GM18505 (cell line): ENCODE data around the gene AHDC1.

Experiments used
- ATAC-seq: cut with Tn5 transposase; IDR thresholded peaks from one replicate; pipeline ENCODE4 v1.9.1; 2021; ENCODE audit not compliant: unreplicated experiment
- POLR2A ChIP-seq: IDR thresholded peaks from 4 replicates; pipeline ENCODE4 v1.6.1; 2011; ENCODE audit warnings: borderline replicate concordance; ENCODE audit not compliant: insufficient read depth, insufficient read length; ENCODE audit errors: extremely low read depth

AHDC1 gene

DNA sequence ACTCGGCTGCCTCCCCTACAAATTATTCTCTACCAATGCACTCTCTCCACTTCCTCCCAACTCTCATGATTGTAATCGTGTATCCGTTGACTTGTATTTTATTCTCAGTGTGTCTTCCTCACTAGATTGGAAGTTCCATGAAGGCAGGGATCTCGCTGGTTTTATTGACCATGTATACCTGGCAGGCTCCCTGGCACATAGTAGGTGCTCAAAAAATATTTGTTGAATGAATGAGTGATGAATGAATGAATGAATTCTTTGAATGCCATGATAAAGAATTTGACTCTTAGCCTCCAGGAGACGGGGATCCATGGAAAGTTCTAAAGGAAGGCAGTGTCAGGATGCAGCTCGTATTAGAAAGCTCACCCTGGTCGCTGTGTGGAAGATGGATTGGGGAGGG is 85.1 kb downstream of the AHDC1 start:
- TF ChIP-seq POLR2A = no peak
- ATAC-seq = no peak

DNA sequence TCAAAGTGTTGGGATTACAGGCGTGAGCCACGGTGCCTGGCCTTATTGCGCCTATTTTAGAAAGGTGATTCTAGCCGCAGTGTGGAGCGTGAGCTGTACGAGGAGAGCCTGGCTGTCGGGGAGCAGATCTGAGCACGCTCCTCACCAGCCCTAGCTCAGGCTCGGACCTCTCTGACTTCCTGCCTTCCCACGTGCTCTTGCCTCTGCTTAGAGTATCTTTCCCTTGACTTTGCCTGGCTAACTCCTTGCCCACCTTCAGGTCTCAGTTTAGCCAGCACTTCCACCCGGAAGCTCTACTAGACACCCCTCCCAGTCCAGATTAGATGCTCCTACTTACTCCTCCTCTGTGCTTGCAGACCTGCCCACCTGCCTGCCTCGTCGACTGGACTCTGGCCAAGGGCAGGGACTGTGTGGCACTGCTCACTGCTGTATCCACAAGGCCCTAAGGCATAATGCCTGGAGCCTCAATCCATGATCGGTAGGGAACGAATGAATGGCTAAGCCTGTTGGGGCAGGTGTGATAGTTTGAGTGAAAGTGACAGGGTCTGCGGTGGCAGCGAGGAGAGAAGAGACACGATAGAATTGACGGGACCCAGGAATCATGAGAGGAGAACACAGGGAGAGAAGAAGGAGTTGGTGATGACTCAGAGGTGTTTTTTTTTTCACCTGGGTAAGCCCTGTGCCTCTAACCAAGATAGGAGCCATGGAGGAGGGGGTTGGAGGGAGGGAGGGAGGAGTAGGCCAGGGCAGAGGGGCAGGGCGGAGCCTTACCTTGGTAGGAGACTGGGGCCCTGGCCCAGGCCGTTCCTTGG is 85.8 kb downstream of the AHDC1 start:
- no peak for ATAC-seq
- no peak for TF ChIP-seq POLR2A

DNA sequence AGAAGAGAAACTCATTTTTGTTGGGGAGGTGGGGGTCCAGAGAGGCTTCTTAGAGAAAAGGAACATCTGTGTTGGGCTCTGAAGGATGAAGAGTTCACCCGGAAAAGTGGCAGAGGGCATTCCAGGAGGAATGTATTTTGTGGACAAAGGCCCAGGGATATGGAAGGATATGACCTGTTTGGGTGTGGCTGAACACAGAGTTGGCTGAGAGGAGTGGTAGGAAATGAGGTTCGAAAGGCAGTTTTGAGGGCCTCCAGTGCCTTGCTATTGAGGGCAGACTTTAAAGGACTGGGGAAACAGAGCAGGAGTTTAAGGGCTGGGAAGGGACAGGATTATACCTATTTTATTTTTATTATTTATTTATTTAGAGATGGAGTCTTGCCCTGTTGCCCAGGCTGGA is 86.6 kb downstream of the AHDC1 start:
- TF ChIP-seq POLR2A = no peak
- no peak for ATAC-seq

DNA sequence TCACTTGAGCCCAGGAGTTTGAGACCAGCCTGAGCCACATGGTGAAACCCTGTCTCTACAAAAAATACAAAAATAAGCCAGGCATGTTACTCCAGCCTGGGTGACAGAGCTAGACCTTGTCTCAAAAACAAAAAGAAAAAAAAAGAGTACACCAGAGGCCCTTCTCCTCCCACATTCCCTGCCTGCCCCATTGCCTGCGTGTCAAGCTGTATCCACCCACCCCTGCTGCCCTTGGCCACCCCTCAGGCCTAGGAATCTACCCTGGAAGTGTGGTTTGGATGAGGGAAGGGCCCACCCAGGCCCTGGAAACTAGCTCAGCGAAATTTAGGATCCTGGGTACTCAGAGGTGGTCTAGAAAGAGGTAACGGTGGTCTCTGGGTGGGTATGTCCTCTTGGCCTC is 88.3 kb downstream of the AHDC1 start:
- TF ChIP-seq POLR2A = no peak
- no peak for ATAC-seq

DNA sequence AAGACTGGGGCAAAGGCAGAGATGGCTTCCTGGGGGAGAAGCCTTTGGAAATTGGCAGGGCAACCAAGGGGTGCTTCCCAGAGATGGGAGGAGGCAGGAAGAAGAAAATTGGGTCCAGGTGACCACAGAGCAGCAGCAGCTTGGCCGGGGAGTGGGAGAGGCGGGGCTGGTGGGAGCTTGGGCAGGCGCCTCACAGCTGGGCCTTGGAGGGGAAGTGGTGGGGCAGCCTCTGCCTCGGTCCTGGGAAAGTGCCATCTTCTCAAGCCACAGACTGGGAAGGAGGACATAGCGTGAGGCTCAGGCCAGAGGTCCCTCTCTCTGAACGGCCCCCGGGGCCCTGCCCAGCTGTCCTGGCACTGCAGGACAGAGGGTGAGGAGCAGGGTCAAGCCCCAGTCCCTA is 90.0 kb downstream of the AHDC1 start:
- no peak for ATAC-seq
- no peak for TF ChIP-seq POLR2A

DNA sequence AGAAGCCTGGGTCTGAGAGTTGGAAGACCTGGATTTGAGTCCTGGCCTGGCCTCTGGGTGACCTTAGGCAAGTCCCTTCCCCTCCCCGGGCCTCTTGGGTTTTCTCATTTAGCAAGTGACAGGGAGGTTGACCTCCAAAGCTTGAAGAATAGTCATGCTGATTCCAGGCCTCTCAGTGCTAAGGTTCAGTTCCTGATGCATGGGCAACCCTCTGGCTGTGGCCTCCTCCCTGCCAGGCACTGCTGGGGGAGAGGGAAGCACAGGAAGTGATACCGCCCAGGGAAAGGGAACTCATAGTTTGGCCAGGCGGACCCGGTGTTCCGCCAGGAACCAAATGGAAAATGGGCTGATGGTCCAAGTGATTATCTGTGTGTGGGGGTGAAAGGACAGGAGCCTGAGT is 90.4 kb downstream of the AHDC1 start:
- no peak for ATAC-seq
- no peak for TF ChIP-seq POLR2A

DNA sequence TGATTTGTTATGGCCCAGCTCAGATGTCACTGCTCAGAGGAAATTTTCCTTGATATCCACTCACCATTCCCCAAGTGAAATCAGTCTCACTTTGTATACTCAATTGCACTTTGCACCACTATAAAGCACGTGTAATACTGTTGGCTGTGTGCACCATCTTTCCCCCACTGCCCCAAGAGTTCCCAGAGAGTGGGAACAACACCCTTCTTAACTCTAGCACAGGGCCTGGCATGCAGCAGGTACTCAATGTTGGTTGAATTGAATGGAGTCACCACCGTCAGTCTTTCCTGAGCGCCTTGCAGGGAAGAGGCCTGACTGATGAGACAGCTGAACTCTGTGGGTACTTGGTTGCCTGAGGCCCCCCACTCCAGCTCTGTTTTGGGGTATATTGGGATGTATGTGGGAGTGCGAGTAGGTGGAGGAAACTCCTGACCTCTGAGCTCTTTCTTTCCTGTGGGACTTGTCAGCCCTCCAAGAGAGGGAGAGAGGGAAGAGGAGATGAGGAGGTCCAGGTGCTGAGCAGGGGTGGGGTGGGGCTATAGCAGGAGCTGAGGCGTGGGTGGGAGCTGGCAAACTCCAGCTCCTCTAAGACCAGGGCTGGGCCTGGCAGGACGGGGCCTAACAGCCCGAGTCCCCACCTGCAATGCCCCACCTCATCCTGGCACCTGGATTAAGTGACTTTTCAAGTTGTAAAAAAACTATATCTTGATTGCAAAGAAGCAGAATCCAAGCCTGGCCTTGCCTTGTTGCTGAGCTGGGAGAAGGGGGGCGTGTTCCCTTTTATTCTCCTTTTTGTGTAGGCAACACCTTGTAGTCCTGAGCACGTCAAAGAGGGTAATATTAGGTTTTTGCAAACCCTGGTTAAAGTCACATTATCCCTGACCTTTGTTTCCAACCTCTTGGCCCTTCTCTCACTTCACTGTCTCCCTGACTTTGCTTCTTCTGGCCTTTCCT is 94.5 kb downstream of the AHDC1 start:
- ATAC-seq = no peak
- no peak for TF ChIP-seq POLR2A

DNA sequence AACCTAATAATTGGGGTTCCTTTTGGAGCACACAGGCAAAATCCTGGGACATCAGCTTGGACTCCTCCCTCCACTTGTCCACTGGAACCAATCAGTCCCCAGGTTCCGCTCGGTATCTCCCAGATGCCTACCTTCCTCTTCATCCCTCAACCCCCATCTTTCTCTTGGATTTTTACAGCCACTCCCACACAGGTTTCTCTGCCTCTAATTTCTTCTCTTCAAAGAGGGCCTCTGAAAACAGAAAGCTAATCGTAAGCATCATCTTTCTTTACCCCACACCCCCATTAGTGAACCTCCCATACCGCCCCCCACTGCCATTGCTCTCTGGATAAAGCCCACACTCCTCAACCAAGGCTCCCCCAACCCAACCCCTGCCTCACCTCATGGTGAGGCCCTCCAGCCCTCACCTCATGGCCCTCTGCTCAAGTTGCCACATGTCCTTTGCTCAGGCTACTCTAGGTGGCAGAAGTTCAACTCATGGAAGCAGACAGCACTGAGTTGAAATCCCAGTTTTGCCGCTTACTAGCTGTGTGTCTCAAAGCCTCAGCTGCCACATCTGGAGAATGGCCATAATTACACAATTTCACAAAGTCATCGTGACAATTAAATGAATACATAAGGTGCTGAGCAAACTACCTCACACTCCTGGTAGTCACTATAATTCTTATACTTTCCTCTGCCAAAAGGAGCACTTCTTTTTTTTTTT is 95.8 kb downstream of the AHDC1 start:
- no peak for TF ChIP-seq POLR2A
- ATAC-seq = no peak

DNA sequence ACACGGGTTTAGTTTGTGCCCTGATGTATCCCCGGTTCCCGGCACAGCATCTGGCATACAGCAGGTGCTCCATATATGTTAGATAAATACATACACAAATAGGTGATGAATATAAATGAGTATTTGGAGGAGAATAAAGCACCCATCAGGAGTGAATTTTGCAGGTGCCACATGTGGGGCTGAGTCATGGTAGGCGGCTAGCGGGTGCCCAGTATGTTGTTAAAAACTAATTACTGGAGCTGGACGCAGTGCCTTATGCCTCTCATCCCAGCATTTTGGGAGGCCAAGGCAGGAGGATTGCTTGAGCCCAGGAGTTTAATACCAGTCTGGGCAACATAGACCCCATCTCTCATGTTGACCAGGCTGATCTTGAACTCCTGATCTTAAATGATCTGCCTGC is 97.2 kb downstream of the AHDC1 start:
- no peak for TF ChIP-seq POLR2A
- ATAC-seq = no peak

DNA sequence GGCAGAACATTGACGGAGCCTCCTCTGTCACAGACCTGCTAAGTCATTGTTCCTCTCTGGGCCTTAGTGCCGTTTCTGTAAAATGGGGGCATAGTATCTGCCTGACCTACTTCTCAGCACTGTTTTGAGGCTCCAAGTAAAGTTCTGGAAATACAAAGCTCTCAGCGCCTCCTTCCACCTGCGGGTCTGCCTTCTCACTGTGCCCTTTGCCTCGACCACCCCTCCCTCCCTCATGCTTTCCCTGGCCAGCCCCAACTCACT is 98.6 kb downstream of the AHDC1 start:
- no peak for ATAC-seq

DNA sequence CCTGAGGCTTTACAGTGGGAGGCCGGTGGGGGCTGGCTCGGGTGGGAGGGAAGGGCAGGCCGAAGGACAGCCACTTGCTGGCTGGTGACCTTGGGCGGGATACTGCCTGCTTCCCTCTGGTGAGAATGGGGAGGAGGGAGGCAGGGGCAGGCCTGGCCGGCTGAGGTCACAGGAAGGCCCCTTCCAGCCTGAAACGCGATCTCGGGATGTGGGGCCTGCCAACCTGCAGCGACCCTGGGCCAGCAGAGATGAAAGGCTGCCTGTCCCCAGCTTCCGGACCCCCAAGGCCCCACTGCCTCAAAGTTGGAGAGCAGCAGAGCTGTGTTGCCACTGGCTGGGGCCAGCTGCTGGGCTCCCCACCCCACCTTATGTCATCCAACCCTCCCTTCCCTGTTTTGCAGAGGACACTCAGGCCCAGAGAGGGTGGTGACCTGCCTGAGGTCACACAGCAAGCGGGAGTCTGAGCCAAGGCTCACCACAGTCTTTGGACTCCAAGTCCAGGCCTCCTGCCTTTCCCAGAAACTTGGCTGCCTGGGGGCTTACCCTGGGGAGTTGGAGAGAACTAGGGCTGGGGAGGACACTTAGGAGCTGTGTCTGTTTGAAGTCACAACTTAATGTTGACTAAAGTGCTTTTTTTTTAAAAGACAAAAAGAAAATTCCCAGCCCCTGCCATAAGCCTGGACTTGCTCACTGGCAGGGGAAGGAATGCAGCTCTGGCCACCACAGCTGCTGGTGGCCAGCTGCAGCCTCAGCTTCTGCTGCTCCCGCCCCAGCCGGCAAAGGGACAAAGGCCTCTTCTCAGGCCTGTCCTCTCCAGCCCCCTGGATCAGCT is 99.1 kb downstream of the AHDC1 start:
- ATAC-seq = no peak
- no peak for TF ChIP-seq POLR2A

More for the DNA sequence above, 98.6 kb downstream of the AHDC1 start:
- TF ChIP-seq POLR2A = no peak

DNA sequence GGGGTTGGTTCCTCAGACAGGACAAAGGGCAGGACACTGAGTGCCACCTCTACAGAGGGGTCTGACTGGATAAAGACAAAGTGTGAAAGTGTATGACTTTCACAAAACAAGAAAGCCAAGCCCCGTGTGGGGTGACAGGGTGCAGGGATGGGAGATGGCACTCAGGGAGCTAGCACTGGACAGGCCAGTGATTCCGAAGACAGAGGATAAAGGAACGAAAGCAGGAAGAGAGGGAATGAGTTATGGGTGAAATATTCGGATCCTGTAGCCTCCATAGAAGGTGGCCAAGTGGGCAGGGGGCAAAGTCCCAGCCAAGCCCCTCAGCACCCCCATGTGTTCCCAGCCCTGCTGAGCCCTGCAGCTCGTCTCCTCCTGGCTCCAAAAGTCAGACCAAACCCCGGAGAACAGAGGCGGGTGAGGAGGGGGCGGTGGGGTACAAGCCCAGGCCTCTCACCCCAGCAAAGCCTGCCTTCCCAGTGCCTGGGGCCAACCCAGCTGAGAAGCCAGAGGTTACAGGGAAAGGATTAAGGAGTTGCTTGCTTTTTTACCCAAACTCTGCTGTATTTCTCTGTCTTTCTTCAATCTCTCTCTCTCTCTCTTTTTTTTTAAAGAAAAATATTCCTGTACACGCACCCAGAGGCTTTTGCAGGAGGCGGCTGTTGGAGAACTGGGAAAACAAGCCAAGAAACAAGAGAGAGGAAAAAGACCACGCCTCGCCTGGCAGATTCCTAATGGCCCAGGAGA is 99.9 kb downstream of the AHDC1 start:
- no peak for TF ChIP-seq POLR2A
- ATAC-seq = no peak
